HEK293T (cell line): ENCODE measurements around the gene TSGA10.

Source experiments
- ARNT ChIP-seq: fragments of 450-650 bp; IDR thresholded peaks from 2 replicates; pipeline ENCODE4 v1.6.1; 2017; ENCODE audit warnings: mild to moderate bottlenecking
- BHLHE40 ChIP-seq: fragments of 450-650 bp; IDR thresholded peaks from 2 replicates; pipeline ENCODE4 v1.6.1; 2016; ENCODE audit warnings: mild to moderate bottlenecking, moderate library complexity, borderline replicate concordance
- ELF4 ChIP-seq: fragments of 450-650 bp; IDR thresholded peaks from 2 replicates; pipeline ENCODE4 v1.6.1; 2017; ENCODE audit warnings: antibody characterized with exemption
- FOXK2 ChIP-seq: fragments of 450-650 bp; IDR thresholded peaks from 2 replicates; pipeline ENCODE4 v1.6.1; 2016; ENCODE audit warnings: mild to moderate bottlenecking
- FOXM1 ChIP-seq: fragments of 450-650 bp; IDR thresholded peaks from 2 replicates; pipeline ENCODE4 v1.6.1; 2017; ENCODE audit warnings: mild to moderate bottlenecking, borderline replicate concordance
- HDGF ChIP-seq: fragments of 450-650 bp; IDR thresholded peaks from 2 replicates; pipeline ENCODE4 v1.6.1; 2017; ENCODE audit warnings: antibody characterized with exemption, borderline replicate concordance
- L3MBTL2 ChIP-seq: fragments of 450-650 bp; conservative IDR thresholded peaks from 2 replicates; pipeline ENCODE4 v1.6.1; 2016; ENCODE audit warnings: mild to moderate bottlenecking
- LEF1 ChIP-seq: fragments of 450-650 bp; IDR thresholded peaks from 2 replicates; pipeline ENCODE4 v1.6.1; 2017; ENCODE audit warnings: mild to moderate bottlenecking, borderline replicate concordance
- SP1 ChIP-seq: fragments of 450-650 bp; IDR thresholded peaks from 2 replicates; pipeline ENCODE4 v1.6.1; 2017
- SUZ12 ChIP-seq: fragments of 450-650 bp; IDR thresholded peaks from 2 replicates; pipeline ENCODE4 v1.6.1; 2016; ENCODE audit warnings: mild to moderate bottlenecking
- TARDBP ChIP-seq: fragments of 450-650 bp; IDR thresholded peaks from 2 replicates; pipeline ENCODE4 v1.6.1; 2016
- ZNF384 ChIP-seq: fragments of 450-650 bp; IDR thresholded peaks from 2 replicates; pipeline ENCODE4 v1.6.1; 2016
- TF ChIP-seq, protein P1 (sequence below): fragments of 450-650 bp; IDR thresholded peaks from 2 replicates; pipeline ENCODE4 v1.6.1; 2016

- no peak for TF ChIP-seq BHLHE40
- no peak for TF ChIP-seq TARDBP
- no peak for TF ChIP-seq SUZ12
- no peak for TF ChIP-seq LEF1
- no peak for TF ChIP-seq FOXM1
- TF ChIP-seq ZNF384, result no peak
- TF ChIP-seq ELF4, result no peak
- no peak for TF ChIP-seq ARNT
- no peak for TF ChIP-seq FOXK2
- TF ChIP-seq HDGF, result no peak
- TF ChIP-seq SP1, result no peak
- TF ChIP-seq, protein P1, sequence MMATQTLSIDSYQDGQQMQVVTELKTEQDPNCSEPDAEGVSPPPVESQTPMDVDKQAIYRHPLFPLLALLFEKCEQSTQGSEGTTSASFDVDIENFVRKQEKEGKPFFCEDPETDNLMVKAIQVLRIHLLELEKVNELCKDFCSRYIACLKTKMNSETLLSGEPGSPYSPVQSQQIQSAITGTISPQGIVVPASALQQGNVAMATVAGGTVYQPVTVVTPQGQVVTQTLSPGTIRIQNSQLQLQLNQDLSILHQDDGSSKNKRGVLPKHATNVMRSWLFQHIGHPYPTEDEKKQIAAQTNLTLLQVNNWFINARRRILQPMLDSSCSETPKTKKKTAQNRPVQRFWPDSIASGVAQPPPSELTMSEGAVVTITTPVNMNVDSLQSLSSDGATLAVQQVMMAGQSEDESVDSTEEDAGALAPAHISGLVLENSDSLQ, result no peak
- no peak for TF ChIP-seq L3MBTL2
Measured at GRCh38 chr2:99104006-99104405, 50.7 kb downstream of the TSGA10 start.
